Loucy (cell line): ENCODE results near the gene WNK4.

ENCODE experiments used
- H2AFZ ChIP-seq: fragments of 200-600 bp; sonication (generic); 2 replicates; pipeline ENCODE4 v1.6.0; 2016; ENCODE audit warnings: antibody characterized with exemption, mild to moderate bottlenecking, low read length, moderate library complexity
- H3F3A ChIP-seq: fragments of 200-600 bp; 2 replicates; pipeline ENCODE4 v1.6.0; 2016; ENCODE audit warnings: antibody characterized with exemption, low read depth, mild to moderate bottlenecking
- H3K27me3 ChIP-seq: fragments of 200-600 bp; sonication (generic); 2 replicates; pipeline ENCODE4 v1.6.1; 2014; ENCODE audit warnings: low read length, mild to moderate bottlenecking; ENCODE audit not compliant: insufficient read depth, poor library complexity, severe bottlenecking
- H3K36me3 ChIP-seq: fragments of 200-600 bp; sonication (generic); 2 replicates; pipeline ENCODE4 v1.6.1; 2016; ENCODE audit warnings: low read length; ENCODE audit not compliant: insufficient read depth
- H3K4me1 ChIP-seq: fragments of 200-600 bp; sonication (generic); 2 replicates; pipeline ENCODE4 v1.5.1; 2014; ENCODE audit warnings: low read length, mild to moderate bottlenecking; ENCODE audit not compliant: insufficient read depth, poor library complexity, severe bottlenecking
- H3K4me2 ChIP-seq: fragments of 200-600 bp; sonication (generic); 2 replicates; pipeline ENCODE4 v1.6.0; 2014; ENCODE audit warnings: antibody characterized with exemption, low read length, low read depth, mild to moderate bottlenecking; ENCODE audit not compliant: poor library complexity, severe bottlenecking
- H3K4me3 ChIP-seq: fragments of 200-600 bp; sonication (generic); 2 replicates; pipeline ENCODE4 v1.5.1; 2014; ENCODE audit warnings: low read length, mild to moderate bottlenecking, mixed read lengths; ENCODE audit not compliant: poor library complexity, severe bottlenecking
- H3K79me2 ChIP-seq: fragments of 200-600 bp; sonication (generic); 2 replicates; pipeline ENCODE4 v1.6.1; 2014; ENCODE audit warnings: low read length; ENCODE audit not compliant: insufficient read depth
- H3K9ac ChIP-seq: fragments of 200-600 bp; sonication (generic); 2 replicates; pipeline ENCODE4 v1.6.0; 2014; ENCODE audit warnings: mild to moderate bottlenecking, low read depth, low read length, moderate library complexity; ENCODE audit not compliant: poor library complexity, severe bottlenecking
- H3K9me2 ChIP-seq: fragments of 200-600 bp; sonication (generic); replicated peaks from 2 replicates; pipeline ENCODE4 v1.6.1; 2016; ENCODE audit warnings: low read depth, low read length, mixed read lengths
- H3K9me3 ChIP-seq: fragments of 200-600 bp; sonication (generic); 2 replicates; pipeline ENCODE4 v1.6.1; 2014; ENCODE audit warnings: mild to moderate bottlenecking, antibody characterized with exemption, low read length, low read depth; ENCODE audit not compliant: insufficient read depth
- H4K20me1 ChIP-seq: fragments of 200-600 bp; sonication (generic); 2 replicates; pipeline ENCODE4 v1.6.0; 2014; ENCODE audit warnings: antibody characterized with exemption, low read length, mild to moderate bottlenecking; ENCODE audit not compliant: insufficient read depth, poor library complexity, severe bottlenecking
- CTCF ChIP-seq: fragments of 200-600 bp; sonication (generic); conservative IDR thresholded peaks from 2 replicates; pipeline ENCODE4 v1.5.1; 2014; ENCODE audit warnings: mild to moderate bottlenecking, antibody characterized with exemption, low read length
- EZH2phosphoT487 ChIP-seq: fragments of 200-600 bp; IDR thresholded peaks from 2 replicates; pipeline ENCODE4 v1.6.1; 2018; ENCODE audit warnings: antibody characterized with exemption, mild to moderate bottlenecking, moderate library complexity, borderline replicate concordance

WNK4 gene

GRCh38 chr17:42844761-42845555 lies 64.5 kb downstream of the WNK4 start:
- Histone ChIP-seq H3K27me3 (no peaks in the 10 kb centered on the region), H3K9me2 (no peaks in the 10 kb centered on the region), H3K79me2 (no peaks in the 10 kb centered on the region; the same call in 1 of the 2 replicates), H2AFZ (no peak overlapping the region), H3K9me3 (no peaks in the 10 kb centered on the region), H3F3A (no peaks in the 10 kb centered on the region), H3K9ac (no peak overlapping the region), H3K36me3 (peaks cover 51% of the 10 kb centered on the region; the same call in 1 of the 2 replicates), H3K4me2 (no peak overlapping the region), H4K20me1 (no peaks in the 10 kb centered on the region), H3K4me1 (no peaks in the 10 kb centered on the region), H3K4me3 (no peak overlapping the region)
- TF ChIP-seq CTCF (no peak), EZH2phosphoT487 (no peak)

- no peaks in the 10 kb centered on the region; the same call in 1 of the 2 replicates for H3K79me2 ChIP-seq
- no peak overlapping the region for H3K4me3 ChIP-seq
- no peak overlapping the region for H3K9ac ChIP-seq
- no peaks in the 10 kb centered on the region for H3K9me2 ChIP-seq
- H2AFZ ChIP-seq = no peak overlapping the region
- H3K4me1 ChIP-seq = no peaks in the 10 kb centered on the region
- H3K27me3 ChIP-seq = no peaks in the 10 kb centered on the region
- H4K20me1 ChIP-seq = no peaks in the 10 kb centered on the region
- H3K36me3 ChIP-seq = peaks cover 48% of the 10 kb centered on the region; the same call in 1 of the 2 replicates
- no peak for TF ChIP-seq CTCF
- TF ChIP-seq EZH2phosphoT487 = no peak
- no peaks in the 10 kb centered on the region for H3F3A ChIP-seq
- H3K4me2 ChIP-seq = no peak overlapping the region
- no peaks in the 10 kb centered on the region for H3K9me3 ChIP-seq
These were observed 65.1 kb downstream of the WNK4 start for GRCh38 chr17:42845556-42845917.

GRCh38 chr17:42845918-42846593 lies 65.6 kb downstream of the WNK4 start:
- H2AFZ ChIP-seq = no peak overlapping the region
- H3K4me1 ChIP-seq = no peaks in the 10 kb centered on the region
- H4K20me1 ChIP-seq = no peaks in the 10 kb centered on the region

More at GRCh38 chr17:42845918-42846593, 65.6 kb downstream of the WNK4 start:
- H3K9me3 ChIP-seq = no peaks in the 10 kb centered on the region
- H3K9me2 ChIP-seq = no peaks in the 10 kb centered on the region
- no peaks in the 10 kb centered on the region for H3F3A ChIP-seq
- H3K4me3 ChIP-seq = no peak overlapping the region
- no peak for TF ChIP-seq CTCF
- TF ChIP-seq EZH2phosphoT487 = no peak
- H3K27me3 ChIP-seq = no peaks in the 10 kb centered on the region
- no peaks in the 10 kb centered on the region; the same call in 1 of the 2 replicates for H3K79me2 ChIP-seq
- no peak overlapping the region for H3K4me2 ChIP-seq
- H3K9ac ChIP-seq = no peak overlapping the region
- H3K36me3 ChIP-seq = peaks cover 45% of the 10 kb centered on the region; the same call in 1 of the 2 replicates
